PC-9 (cell line): ENCODE data around the gene MRGPRX3. TPM values are rescaled to one million over a fixed set of nuclear protein-coding genes. Genes with fewer than 3 reads are reported as not detected.

Experiments
- BruUV-seq: library from RNA; stranded (reverse); fragments of 400-500 nt; replicated peaks from 2 replicates; lab custom pipeline; 2021; lab: Mats Ljungman, UMichigan
- CTCF ChIA-PET: fragments of 300-600 bp; sonication (Branson Sonifier 250); formaldehyde crosslinking; loops from one replicate; lab custom pipeline; 2022; ENCODE audit warnings: antibody characterized with exemption; lab: Charles Lee
- POLR2A ChIA-PET: fragments of 300-600 bp; sonication (Branson Sonifier 250); formaldehyde crosslinking; loops from one replicate; lab custom pipeline; 2022; ENCODE audit warnings: antibody characterized with exemption; ENCODE audit not compliant: unreplicated experiment; lab: Charles Lee
- DNase-seq, 2 experiments: peaks; one replicate each; pipeline versions ENCODE4 v3.0.0 to v3.0.0-alpha.2; 2015 to 2022; ENCODE audit warnings: mixed read lengths in 1 of 2
- H2AFZ ChIP-seq: fragments of 200-600 bp; sonication (generic); 2 replicates; pipeline ENCODE4 v1.8.1; 2017; ENCODE audit warnings: antibody characterized with exemption
- H3F3A ChIP-seq: fragments of 200-600 bp; sonication (generic); 2 replicates; pipeline ENCODE4 v1.8.1; 2017; ENCODE audit warnings: antibody characterized with exemption, mild to moderate bottlenecking, low read depth; ENCODE audit not compliant: insufficient read depth
- H3K27ac ChIP-seq: fragments of 200-600 bp; sonication (generic); 2 replicates; pipeline ENCODE4 v1.6.1; 2016; ENCODE audit warnings: mixed run types
- H3K27me3 ChIP-seq: fragments of 200-600 bp; sonication (generic); 2 replicates; pipeline ENCODE4 v1.6.1; 2016; ENCODE audit warnings: low read depth, mixed run types; ENCODE audit not compliant: insufficient read depth
- H3K36me3 ChIP-seq: fragments of 200-600 bp; sonication (generic); 2 replicates; pipeline ENCODE4 v1.6.1; 2016; ENCODE audit warnings: low read depth, mixed run types
- H3K4me1 ChIP-seq: fragments of 200-600 bp; sonication (generic); replicated peaks from 2 replicates; pipeline ENCODE4 v1.6.1; 2016; ENCODE audit warnings: mixed run types; ENCODE audit not compliant: insufficient read depth
- H3K4me2 ChIP-seq: fragments of 200-600 bp; sonication (generic); 2 replicates; pipeline ENCODE4 v1.6.1; 2017; ENCODE audit warnings: mixed run types
- H3K4me3 ChIP-seq: fragments of 200-600 bp; sonication (generic); 2 replicates; pipeline ENCODE4 v1.6.1; 2016; ENCODE audit warnings: mixed run types
- H3K79me2 ChIP-seq: fragments of 200-600 bp; sonication (generic); 2 replicates; pipeline ENCODE4 v1.6.1; 2017; ENCODE audit warnings: low read depth, mixed run types
- H3K9me2 ChIP-seq: fragments of 200-600 bp; sonication (generic); 2 replicates; pipeline ENCODE4 v1.8.1; 2017; ENCODE audit warnings: mild to moderate bottlenecking; ENCODE audit not compliant: insufficient read depth
- H3K9me3 ChIP-seq: fragments of 200-600 bp; sonication (generic); 2 replicates; pipeline ENCODE4 v1.8.1; 2016; ENCODE audit warnings: low read depth; ENCODE audit not compliant: insufficient read depth
- H4K20me1 ChIP-seq: fragments of 200-600 bp; sonication (generic); 2 replicates; pipeline ENCODE4 v1.8.1; 2017; ENCODE audit not compliant: insufficient read depth
- EZH2 ChIP-seq: fragments of 200-600 bp; sonication (generic); IDR thresholded peaks from 2 replicates; pipeline ENCODE4 v1.8.0; 2017; ENCODE audit warnings: antibody characterized with exemption, low read depth
- intact Hi-C: fragments of 100-400 bp; cut with micrococcal nuclease; formaldehyde crosslinking; loops from one replicate; pipeline ENCODE4 v1.10.0; 2022; ENCODE audit not compliant: unreplicated experiment
- total RNA-seq: library from RNA; stranded (reverse); gene quantifications from 2 replicates; pipeline ENCODE4 v1.2.3, GENCODE V29; 2021
- TF ChIP-seq, protein P1 (sequence below): fragments of 200-600 bp; sonication (generic); conservative IDR thresholded peaks from 2 replicates; pipeline ENCODE4 v1.6.1; 2017; ENCODE audit warnings: mixed run types, antibody characterized with exemption, mild to moderate bottlenecking, moderate library complexity

The MRGPRX3 gene
- total RNA-seq, 1 experiment from 2014 or later: not detected

- no TSS peak for BruUV-seq
- TF ChIP-seq, protein P1, sequence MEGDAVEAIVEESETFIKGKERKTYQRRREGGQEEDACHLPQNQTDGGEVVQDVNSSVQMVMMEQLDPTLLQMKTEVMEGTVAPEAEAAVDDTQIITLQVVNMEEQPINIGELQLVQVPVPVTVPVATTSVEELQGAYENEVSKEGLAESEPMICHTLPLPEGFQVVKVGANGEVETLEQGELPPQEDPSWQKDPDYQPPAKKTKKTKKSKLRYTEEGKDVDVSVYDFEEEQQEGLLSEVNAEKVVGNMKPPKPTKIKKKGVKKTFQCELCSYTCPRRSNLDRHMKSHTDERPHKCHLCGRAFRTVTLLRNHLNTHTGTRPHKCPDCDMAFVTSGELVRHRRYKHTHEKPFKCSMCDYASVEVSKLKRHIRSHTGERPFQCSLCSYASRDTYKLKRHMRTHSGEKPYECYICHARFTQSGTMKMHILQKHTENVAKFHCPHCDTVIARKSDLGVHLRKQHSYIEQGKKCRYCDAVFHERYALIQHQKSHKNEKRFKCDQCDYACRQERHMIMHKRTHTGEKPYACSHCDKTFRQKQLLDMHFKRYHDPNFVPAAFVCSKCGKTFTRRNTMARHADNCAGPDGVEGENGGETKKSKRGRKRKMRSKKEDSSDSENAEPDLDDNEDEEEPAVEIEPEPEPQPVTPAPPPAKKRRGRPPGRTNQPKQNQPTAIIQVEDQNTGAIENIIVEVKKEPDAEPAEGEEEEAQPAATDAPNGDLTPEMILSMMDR: no peak
- TF ChIP-seq EZH2: no peak
- Histone ChIP-seq H3K27ac (no peak within 1 kb of the TSS), H3K36me3 (no peaks in the 10 kb centered on the region), H3K27me3 (peaks cover 11% of the 10 kb centered on the region), H3K4me2 (no peak within 1 kb of the TSS), H3K4me1 (no peaks in the 10 kb centered on the region), H4K20me1 (no peaks in the 10 kb centered on the region), H3K79me2 (no peaks in the 10 kb centered on the region), H3K9me3 (no peaks in the 10 kb centered on the region), H2AFZ (no peak within 1 kb of the TSS), H3F3A (no peaks in the 10 kb centered on the region), H3K9me2 (no peaks in the 10 kb centered on the region), H3K4me3 (no peak within 1 kb of the TSS)
- no peak for DNase-seq
- ChIA-PET POLR2A (no interaction called here), CTCF (no interaction called here)
- intact Hi-C loops: no loop called here
Observed at GRCh38 chr11:18172666-18173065, 40.3 kb downstream of the MRGPRX3 start, which contains the start of gene MRGPRX4. MRGPRX4 (plus strand) TSS chr11:18172837; CDS start chr11:18173257, 420 bp downstream.

DNA sequence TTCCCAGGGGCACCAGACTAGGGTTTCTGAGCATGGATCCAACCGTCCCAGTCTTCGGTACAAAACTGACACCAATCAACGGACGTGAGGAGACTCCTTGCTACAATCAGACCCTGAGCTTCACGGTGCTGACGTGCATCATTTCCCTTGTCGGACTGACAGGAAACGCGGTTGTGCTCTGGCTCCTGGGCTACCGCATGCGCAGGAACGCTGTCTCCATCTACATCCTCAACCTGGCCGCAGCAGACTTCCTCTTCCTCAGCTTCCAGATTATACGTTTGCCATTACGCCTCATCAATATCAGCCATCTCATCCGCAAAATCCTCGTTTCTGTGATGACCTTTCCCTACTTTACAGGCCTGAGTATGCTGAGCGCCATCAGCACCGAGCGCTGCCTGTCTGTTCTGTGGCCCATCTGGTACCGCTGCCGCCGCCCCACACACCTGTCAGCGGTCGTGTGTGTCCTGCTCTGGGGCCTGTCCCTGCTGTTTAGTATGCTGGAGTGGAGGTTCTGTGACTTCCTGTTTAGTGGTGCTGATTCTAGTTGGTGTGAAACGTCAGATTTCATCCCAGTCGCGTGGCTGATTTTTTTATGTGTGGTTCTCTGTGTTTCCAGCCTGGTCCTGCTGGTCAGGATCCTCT is 41.0 kb downstream of the MRGPRX3 start:
- BruUV-seq: no TSS peak
- H3K79me2 ChIP-seq: no peaks in the 10 kb centered on the region
- no peaks in the 10 kb centered on the region for H3K36me3 ChIP-seq
- no peaks in the 10 kb centered on the region for H4K20me1 ChIP-seq
- intact Hi-C loops: no loop called here
- no peak for TF ChIP-seq EZH2
- TF ChIP-seq, protein P1: no peak
- no peaks in the 10 kb centered on the region for H3K9me2 ChIP-seq
- H3F3A ChIP-seq: no peaks in the 10 kb centered on the region
- DNase-seq: no peak
- H3K4me3 ChIP-seq: no peak overlapping the region
- no peak overlapping the region for H3K27ac ChIP-seq
- CTCF ChIA-PET: no interaction called here
- POLR2A ChIA-PET: no interaction called here
- H3K4me1 ChIP-seq: no peaks in the 10 kb centered on the region
- no peak overlapping the region for H3K4me2 ChIP-seq
- peaks cover 11% of the 10 kb centered on the region for H3K27me3 ChIP-seq
- no peaks in the 10 kb centered on the region for H3K9me3 ChIP-seq
- no peak overlapping the region for H2AFZ ChIP-seq

Other genes with a start within 250 kb of the MRGPRX3 start
- gene SERGEF, start 119.5 kb upstream of the MRGPRX3 start, total RNA-seq: 28.7 and 34.1 TPM in 2 replicates
- gene TPH1, start 86.3 kb upstream of the MRGPRX3 start, total RNA-seq: 0.10 TPM in 1 of 2 replicates, not detected in the other
- 23.5 and 32.1 TPM in 2 replicates for gene SAAL1, start 26.5 kb upstream of the MRGPRX3 start, total RNA-seq
- not detected in 2 replicates for gene MRGPRX4, start 40.3 kb downstream of the MRGPRX3 start, total RNA-seq
- gene SAA4, start 104.2 kb downstream of the MRGPRX3 start, total RNA-seq: not detected in 2 replicates
- gene SAA2, start 116.1 kb downstream of the MRGPRX3 start, total RNA-seq: 1.2 TPM in 1 of 2 replicates, not detected in the other
- gene SAA1, start 133.7 kb downstream of the MRGPRX3 start, total RNA-seq: 1.9 TPM in 1 of 2 replicates, not detected in the other
- 35.2 and 39.2 TPM in 2 replicates for gene HPS5, start 189.6 kb downstream of the MRGPRX3 start, total RNA-seq
- gene GTF2H1, start 190.0 kb downstream of the MRGPRX3 start, total RNA-seq: 72.9 and 89.1 TPM in 2 replicates